Measurements from ENCODE around the gene INPP4B. TPM values are rescaled to one million over a fixed set of nuclear protein-coding genes. Genes with fewer than 3 reads are reported as not detected.

INPP4B gene
- total RNA-seq, 2 experiments from 2014 or later, result 43.7 to 44.7 TPM

DNA sequence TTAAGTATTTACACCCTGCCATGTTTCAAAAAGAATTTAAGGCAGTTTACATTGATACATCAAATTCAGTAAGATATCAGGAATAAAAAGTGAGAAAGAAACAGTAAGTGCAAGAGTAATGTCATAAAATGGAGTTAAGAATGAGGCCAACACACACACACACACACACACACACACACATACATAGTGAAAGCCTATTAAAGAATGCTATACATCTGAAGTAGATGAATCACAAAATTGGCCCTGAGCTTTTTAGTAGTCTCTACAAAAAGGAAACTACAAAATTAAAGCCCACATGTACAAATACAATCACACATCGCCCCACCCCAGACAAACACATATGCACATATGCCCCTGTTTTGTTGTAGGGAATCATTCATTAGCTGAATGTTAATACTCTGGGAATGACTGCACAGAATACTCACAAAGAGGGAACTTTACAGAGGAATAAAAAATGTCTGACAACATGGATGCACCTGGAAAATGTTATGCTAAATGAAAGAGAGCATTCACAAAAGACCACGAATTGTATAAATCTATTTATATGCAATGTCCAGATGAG is 780.9 kb downstream of the INPP4B start:
- no peaks in the 10 kb centered on the region for H3K4me1 Mint-ChIP-seq (ENCODE audit: low read depth)
- peaks cover 45% of the 10 kb centered on the region for H3K36me3 Mint-ChIP-seq (ENCODE audit: low read depth)
- ChIA-PET POLR2A (no interaction called here), CTCF (no interaction called here)
- H3K27ac Mint-ChIP-seq, result no peak overlapping the region
- H3K9me3 Mint-ChIP-seq (ENCODE audit: insufficient read depth), result peaks cover 4% of the 10 kb centered on the region
- H3K27me3 Mint-ChIP-seq (ENCODE audit: low read depth), result no peaks in the 10 kb centered on the region
- DNase-seq (no peak), ATAC-seq (no peak)
- H3K4me3 Mint-ChIP-seq, result no peak overlapping the region

DNA sequence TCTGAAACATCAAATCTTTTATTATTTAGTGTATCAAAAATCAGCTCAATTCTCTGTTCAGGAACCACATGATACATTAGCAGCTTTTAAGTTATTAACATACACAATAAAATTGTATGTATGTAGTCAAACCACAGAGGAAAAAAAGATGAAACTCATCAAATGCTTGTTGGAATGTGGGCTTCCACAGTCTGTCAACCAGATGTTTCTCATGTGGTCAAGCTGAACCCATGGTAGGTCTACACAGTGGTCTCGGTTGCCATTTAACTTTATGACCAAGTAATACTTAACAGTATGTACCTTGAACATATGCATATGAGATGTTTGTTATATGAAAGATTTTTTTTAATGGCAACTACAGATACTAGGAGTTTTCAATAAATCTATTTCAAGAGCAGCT is 781.9 kb downstream of the INPP4B start:
- Mint-ChIP-seq H3K4me1 (ENCODE audit: low read depth) (no peaks in the 10 kb centered on the region), H3K27me3 (ENCODE audit: low read depth) (no peaks in the 10 kb centered on the region), H3K36me3 (ENCODE audit: low read depth) (peaks cover 35% of the 10 kb centered on the region), H3K9me3 (ENCODE audit: insufficient read depth) (peaks cover 4% of the 10 kb centered on the region), H3K4me3 (no peak overlapping the region), H3K27ac (no peak overlapping the region)
- DNase-seq (no peak), ATAC-seq (no peak)
- POLR2A ChIA-PET, result no interaction called here
- CTCF ChIA-PET, result no interaction called here

DNA sequence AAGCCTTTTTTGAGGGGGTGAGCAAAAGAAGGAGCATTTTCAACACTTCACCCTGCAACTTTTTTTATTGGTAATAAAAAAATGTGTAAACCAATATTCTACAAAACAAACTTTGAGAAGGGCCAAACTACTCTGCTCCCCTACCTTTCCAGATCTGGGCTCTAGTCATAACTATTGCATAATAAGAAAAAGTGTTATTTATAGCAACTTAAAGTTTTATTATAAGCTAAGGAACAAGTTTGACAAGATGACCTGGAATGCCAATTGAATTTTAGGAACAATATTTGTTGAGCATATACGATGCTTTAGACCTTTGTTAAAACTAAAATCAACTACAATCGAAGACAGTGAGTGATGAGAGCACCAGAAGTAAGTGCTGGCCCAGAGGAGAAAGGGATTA is 800.1 kb downstream of the INPP4B start:
- no peak for ATAC-seq
- no peaks in the 10 kb centered on the region for H3K27me3 Mint-ChIP-seq (ENCODE audit: low read depth)
- CTCF ChIA-PET, result no interaction called here
- no peak overlapping the region for H3K27ac Mint-ChIP-seq
- no peaks in the 10 kb centered on the region for H3K36me3 Mint-ChIP-seq (ENCODE audit: low read depth)
- peaks cover 2% of the 10 kb centered on the region for H3K4me1 Mint-ChIP-seq (ENCODE audit: low read depth)
- POLR2A ChIA-PET, result no interaction called here
- DNase-seq, result no peak
- H3K9me3 Mint-ChIP-seq (ENCODE audit: insufficient read depth), result no peaks in the 10 kb centered on the region
- H3K4me3 Mint-ChIP-seq, result no peak overlapping the region

DNA sequence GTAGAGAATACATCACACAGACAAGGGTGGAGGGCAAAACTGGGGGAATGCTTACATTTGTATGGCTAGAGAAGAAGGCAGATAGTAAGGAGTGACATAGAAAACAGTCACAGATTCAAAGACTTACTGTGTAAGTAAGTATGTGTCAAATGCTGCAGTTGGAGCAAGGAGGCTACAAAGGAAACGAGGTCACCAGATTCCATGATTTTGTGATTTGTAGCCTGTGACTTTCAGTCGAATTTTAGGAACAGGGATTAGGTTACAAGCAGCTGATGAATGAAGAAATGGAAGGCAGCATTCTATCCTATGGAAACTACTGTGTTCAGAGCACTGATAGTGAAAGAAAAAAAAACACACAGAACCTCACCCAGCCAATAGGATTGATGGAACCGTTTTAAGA is 801.8 kb downstream of the INPP4B start:
- DNase-seq (no peak), ATAC-seq (no peak)
- Mint-ChIP-seq H3K4me1 (ENCODE audit: low read depth) (peaks cover 2% of the 10 kb centered on the region), H3K27ac (no peak overlapping the region), H3K9me3 (ENCODE audit: insufficient read depth) (no peaks in the 10 kb centered on the region), H3K27me3 (ENCODE audit: low read depth) (no peaks in the 10 kb centered on the region), H3K4me3 (no peak overlapping the region), H3K36me3 (ENCODE audit: low read depth) (no peaks in the 10 kb centered on the region)
- POLR2A ChIA-PET, result no interaction called here
- CTCF ChIA-PET, result no interaction called here

DNA sequence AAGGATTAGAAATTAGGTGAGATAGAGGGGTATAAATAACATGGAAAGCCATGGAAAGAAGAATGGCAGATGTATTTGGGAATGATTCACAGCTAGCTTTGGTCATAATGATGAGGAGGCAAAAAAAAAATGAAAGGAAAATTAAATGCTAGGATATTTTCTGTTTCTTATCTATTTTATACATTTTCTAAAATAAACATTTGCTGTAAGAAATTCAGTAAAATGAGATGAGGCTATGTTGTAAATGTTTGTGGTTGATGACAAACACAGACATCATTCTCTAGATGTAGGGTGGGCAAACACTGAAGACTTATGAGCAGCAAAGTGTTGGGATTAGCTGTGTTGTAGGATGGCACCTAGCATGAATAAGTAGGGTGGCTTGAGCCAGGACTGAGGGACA is 802.6 kb downstream of the INPP4B start:
- H3K4me3 Mint-ChIP-seq, result no peak overlapping the region
- no peaks in the 10 kb centered on the region for H3K9me3 Mint-ChIP-seq (ENCODE audit: insufficient read depth)
- peaks cover 7% of the 10 kb centered on the region for H3K4me1 Mint-ChIP-seq (ENCODE audit: low read depth)
- ChIA-PET POLR2A (no interaction called here), CTCF (no interaction called here)
- ATAC-seq (no peak), DNase-seq (no peak)
- no peaks in the 10 kb centered on the region for H3K36me3 Mint-ChIP-seq (ENCODE audit: low read depth)
- H3K27ac Mint-ChIP-seq, result no peak overlapping the region
- H3K27me3 Mint-ChIP-seq (ENCODE audit: low read depth), result no peaks in the 10 kb centered on the region

DNA sequence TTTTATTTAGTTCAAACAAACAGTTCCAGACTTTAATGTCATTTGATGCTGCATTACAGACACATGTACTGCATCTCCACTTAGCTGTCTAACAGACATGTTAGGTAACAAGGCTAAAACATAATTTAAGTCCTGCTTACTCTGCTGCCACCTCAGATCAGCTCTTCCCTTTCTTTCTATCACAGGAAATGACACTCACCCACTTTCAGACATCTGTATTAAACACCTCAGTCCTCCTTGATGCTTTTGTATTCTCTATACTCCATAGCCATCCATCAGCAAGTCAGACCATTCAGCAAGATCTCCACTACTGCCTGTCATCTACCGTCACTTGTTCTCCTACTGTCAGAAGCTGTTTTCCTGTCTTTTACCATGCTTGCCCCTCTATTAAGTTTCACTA is 804.3 kb downstream of the INPP4B start:
- no peak overlapping the region for H3K27ac Mint-ChIP-seq
- H3K9me3 Mint-ChIP-seq (ENCODE audit: insufficient read depth), result no peaks in the 10 kb centered on the region
- POLR2A ChIA-PET, result no interaction called here
- CTCF ChIA-PET, result no interaction called here
- H3K27me3 Mint-ChIP-seq (ENCODE audit: low read depth), result no peaks in the 10 kb centered on the region
- no peak for ATAC-seq
- H3K4me3 Mint-ChIP-seq, result no peak overlapping the region
- no peak for DNase-seq
- peaks cover 9% of the 10 kb centered on the region for H3K4me1 Mint-ChIP-seq (ENCODE audit: low read depth)
- H3K36me3 Mint-ChIP-seq (ENCODE audit: low read depth), result no peaks in the 10 kb centered on the region

DNA sequence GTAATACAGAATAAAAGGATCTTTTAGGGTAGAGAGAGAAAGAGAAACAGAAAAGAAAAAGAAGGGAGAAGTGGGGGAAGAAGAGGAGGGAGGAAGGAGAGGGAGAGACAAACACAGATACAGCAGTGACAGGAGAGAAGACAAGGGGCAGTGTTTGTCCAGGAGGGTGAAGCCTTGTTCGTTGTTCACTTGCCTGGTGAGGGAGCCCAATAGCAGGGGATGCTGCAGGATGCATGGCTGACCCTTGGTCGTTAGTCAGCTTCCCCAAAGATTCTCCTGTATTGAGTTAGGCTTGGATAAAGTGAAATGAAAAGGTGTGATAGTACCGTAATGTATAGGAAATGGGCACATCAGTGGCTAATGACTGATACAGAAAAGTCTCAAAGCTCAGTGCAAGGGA is 806.1 kb downstream of the INPP4B start:
- Mint-ChIP-seq H3K4me1 (ENCODE audit: low read depth) (peaks cover 9% of the 10 kb centered on the region), H3K4me3 (no peak overlapping the region), H3K27ac (no peak overlapping the region), H3K9me3 (ENCODE audit: insufficient read depth) (no peaks in the 10 kb centered on the region), H3K36me3 (ENCODE audit: low read depth) (no peaks in the 10 kb centered on the region), H3K27me3 (ENCODE audit: low read depth) (no peaks in the 10 kb centered on the region)
- no peak for ATAC-seq
- ChIA-PET POLR2A (no interaction called here), CTCF (no interaction called here)
- no peak for DNase-seq

DNA sequence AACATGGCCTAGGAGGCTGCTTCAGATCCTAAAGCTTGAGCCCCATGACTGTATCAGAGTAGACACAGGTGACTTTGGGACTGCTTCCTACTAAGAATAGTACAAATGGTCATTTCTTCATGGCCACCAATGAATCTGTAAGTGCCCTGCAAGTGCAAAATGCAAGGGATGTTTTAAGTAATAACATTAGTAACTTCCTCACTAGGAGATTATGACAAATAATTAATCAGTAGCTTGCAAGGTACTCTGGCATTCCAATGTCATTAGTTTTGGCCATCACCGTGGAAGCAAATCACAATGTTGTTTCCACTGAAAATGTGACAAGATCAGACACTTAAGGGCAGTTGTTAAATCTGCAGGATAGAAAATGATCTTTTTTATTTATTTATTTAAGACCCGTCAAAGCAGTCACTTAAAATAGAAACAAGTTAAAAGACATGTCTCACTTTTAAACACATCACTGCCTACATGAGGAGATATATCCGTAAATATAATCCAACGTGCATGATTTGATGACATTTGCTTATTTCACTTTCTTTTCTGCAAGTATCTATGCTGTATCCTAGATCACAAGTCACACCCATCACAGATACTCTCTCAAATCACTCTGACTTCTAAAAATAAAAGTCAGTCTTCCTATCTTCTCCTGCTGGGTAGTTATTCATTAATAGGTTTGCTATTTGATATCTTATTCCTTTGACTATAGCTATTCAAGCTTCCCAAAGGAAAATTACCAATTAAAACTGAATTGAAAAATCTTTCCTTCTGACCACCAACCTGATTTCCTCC is 809.1 kb downstream of the INPP4B start:
- CTCF ChIA-PET, result interaction anchor here (1.2 kb wide), 1 partner anchor 12 kb away, joined by 3 read pairs; no protein-coding TSS in a partner anchor
- POLR2A ChIA-PET, result no interaction called here
- ATAC-seq, result no peak
- Mint-ChIP-seq H3K4me1 (ENCODE audit: low read depth) (peaks cover 9% of the 10 kb centered on the region), H3K27me3 (ENCODE audit: low read depth) (no peaks in the 10 kb centered on the region), H3K4me3 (no peak overlapping the region), H3K9me3 (ENCODE audit: insufficient read depth) (no peaks in the 10 kb centered on the region), H3K36me3 (ENCODE audit: low read depth) (peaks cover 3% of the 10 kb centered on the region), H3K27ac (no peak overlapping the region)
- no peak for DNase-seq

DNA sequence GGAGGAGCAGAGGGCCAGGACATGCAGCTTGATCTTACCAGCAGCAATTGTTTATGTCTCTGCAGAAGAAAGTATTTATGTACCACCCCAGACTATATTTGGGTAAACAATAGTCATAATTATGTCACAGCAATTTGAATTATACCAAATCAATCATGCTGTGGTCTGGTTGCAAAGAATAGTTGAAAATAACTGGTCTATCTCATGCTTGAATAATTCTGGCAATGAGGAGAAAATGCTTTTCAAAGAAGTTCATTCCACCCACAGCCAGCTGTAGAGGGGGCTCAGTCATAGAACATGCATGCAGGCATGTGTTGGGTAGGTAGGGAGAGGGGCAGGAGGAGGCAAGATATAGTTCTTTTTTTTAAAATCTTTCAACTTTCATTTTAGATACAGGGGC is 810.5 kb downstream of the INPP4B start:
- ChIA-PET POLR2A (no interaction called here), CTCF (no interaction called here)
- peaks cover 3% of the 10 kb centered on the region for H3K36me3 Mint-ChIP-seq (ENCODE audit: low read depth)
- DNase-seq, result no peak
- no peak overlapping the region for H3K4me3 Mint-ChIP-seq
- H3K27me3 Mint-ChIP-seq (ENCODE audit: low read depth), result no peaks in the 10 kb centered on the region
- H3K9me3 Mint-ChIP-seq (ENCODE audit: insufficient read depth), result no peaks in the 10 kb centered on the region
- ATAC-seq, result no peak
- no peak overlapping the region for H3K27ac Mint-ChIP-seq
- H3K4me1 Mint-ChIP-seq (ENCODE audit: low read depth), result peaks cover 7% of the 10 kb centered on the region

DNA sequence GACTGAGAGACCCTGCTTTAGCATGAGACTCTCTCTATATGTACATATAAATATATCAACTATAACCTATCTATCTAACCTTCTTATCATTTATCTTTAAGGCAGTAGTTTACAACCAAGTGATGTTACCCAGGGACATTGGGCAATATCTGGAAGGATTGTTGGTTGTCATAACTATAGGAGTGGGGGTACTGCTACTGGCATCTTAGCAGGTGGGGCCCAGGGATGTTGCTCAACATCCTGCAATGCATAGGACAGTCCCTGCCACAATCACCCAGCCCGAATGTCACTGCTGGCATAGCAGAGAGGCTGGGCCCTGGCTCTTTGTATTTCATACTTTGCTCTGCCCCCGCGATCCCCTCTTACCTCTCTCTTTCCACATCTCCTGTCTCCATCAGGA is 812.0 kb downstream of the INPP4B start:
- ATAC-seq, result no peak
- CTCF ChIA-PET, result no interaction called here
- Mint-ChIP-seq H3K4me3 (no peak overlapping the region), H3K4me1 (ENCODE audit: low read depth) (peaks cover 7% of the 10 kb centered on the region), H3K27me3 (ENCODE audit: low read depth) (no peaks in the 10 kb centered on the region), H3K9me3 (ENCODE audit: insufficient read depth) (no peaks in the 10 kb centered on the region), H3K36me3 (ENCODE audit: low read depth) (peaks cover 3% of the 10 kb centered on the region), H3K27ac (peak overlapping the region; percentile 30)
- DNase-seq, result no peak
- POLR2A ChIA-PET, result no interaction called here

DNA sequence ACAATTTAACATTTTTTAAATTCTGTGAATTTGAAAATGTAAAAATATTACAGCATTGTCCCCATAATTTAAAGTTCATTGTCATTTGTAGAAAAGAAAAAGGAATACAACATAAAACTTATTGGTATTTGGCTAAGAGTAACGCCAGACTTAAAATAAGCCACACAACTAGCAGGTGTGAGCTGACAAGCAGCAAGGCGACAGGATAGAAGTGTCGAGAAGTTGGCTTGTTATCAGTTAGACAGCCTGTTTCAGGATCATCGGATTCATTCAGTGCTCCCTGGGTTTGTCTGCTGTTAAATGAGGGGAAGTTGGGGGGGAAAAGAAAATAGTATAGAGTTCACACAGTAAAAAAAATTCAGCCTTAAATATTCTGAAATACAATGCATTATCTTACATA is 816.1 kb downstream of the INPP4B start:
- Mint-ChIP-seq H3K9me3 (ENCODE audit: insufficient read depth) (no peaks in the 10 kb centered on the region), H3K36me3 (ENCODE audit: low read depth) (peaks cover 8% of the 10 kb centered on the region), H3K4me3 (no peak overlapping the region), H3K27me3 (ENCODE audit: low read depth) (no peaks in the 10 kb centered on the region), H3K27ac (no peak overlapping the region), H3K4me1 (ENCODE audit: low read depth) (no peaks in the 10 kb centered on the region)
- ChIA-PET POLR2A (no interaction called here), CTCF (no interaction called here)
- ATAC-seq (no peak), DNase-seq (no peak)

DNA sequence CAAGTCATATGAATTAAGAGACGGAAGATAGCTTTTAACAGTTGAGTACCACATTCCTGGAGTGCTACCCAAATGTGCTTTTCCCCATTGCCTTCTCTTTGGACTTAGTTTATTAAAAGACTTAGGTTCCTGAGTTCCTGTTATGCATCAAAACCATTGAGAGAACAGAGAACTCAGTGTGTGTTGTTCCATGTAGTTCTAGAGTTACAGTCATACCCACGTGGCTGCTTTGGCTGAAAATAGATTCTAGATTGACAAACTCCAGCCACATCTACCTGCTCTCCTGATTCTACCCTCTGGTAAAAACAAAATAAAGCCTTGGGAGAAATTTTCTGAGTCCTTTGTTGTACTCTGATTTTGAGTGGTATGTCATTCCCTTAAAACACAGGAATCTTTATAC is 824.3 kb downstream of the INPP4B start:
- H3K36me3 Mint-ChIP-seq (ENCODE audit: low read depth), result no peaks in the 10 kb centered on the region
- no peaks in the 10 kb centered on the region for H3K4me1 Mint-ChIP-seq (ENCODE audit: low read depth)
- POLR2A ChIA-PET, result no interaction called here
- DNase-seq (no peak), ATAC-seq (no peak)
- no peak overlapping the region for H3K27ac Mint-ChIP-seq
- no peaks in the 10 kb centered on the region for H3K9me3 Mint-ChIP-seq (ENCODE audit: insufficient read depth)
- no peaks in the 10 kb centered on the region for H3K27me3 Mint-ChIP-seq (ENCODE audit: low read depth)
- CTCF ChIA-PET, result interaction anchor here (0.6 kb wide), 1 partner anchor 577 kb away, joined by 3 read pairs; no protein-coding TSS in a partner anchor
- H3K4me3 Mint-ChIP-seq, result no peak overlapping the region

DNA sequence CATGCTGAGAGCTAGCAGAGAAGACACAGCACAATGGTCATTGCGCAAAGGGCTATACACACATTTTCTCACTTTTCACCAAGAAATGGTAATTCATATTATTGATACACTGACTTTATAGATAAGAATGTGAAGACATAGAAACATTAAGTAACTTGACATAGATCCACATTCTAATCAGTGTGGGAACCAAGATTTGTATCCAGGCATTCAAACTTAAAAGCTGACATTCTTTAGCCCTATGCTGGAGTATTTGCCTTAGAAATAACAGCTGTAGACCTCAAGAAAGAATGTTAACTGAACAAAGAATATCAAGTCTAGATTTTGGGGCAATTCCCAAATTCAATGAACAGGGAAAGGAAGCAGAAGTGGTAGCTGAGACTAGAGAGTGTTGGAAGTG is 824.9 kb downstream of the INPP4B start:
- CTCF ChIA-PET, result no interaction called here
- H3K9me3 Mint-ChIP-seq (ENCODE audit: insufficient read depth), result no peaks in the 10 kb centered on the region
- H3K27ac Mint-ChIP-seq, result no peak overlapping the region
- no peak overlapping the region for H3K4me3 Mint-ChIP-seq
- H3K27me3 Mint-ChIP-seq (ENCODE audit: low read depth), result no peaks in the 10 kb centered on the region
- no peaks in the 10 kb centered on the region for H3K4me1 Mint-ChIP-seq (ENCODE audit: low read depth)
- ATAC-seq (no peak), DNase-seq (no peak)
- no peaks in the 10 kb centered on the region for H3K36me3 Mint-ChIP-seq (ENCODE audit: low read depth)
- POLR2A ChIA-PET, result no interaction called here
